Thymus (tissue), 11 donors: ENCODE results near the gene RSPH9. TPM values are rescaled to one million over a fixed set of nuclear protein-coding genes. Genes with fewer than 3 reads are reported as not detected.
A peak's percentile ranks its signal among the peaks of the same experiment; 100 is the strongest.

Source experiments
- DNase-seq, 9 donors: peaks; one replicate each; pipeline ENCODE4 v3.0.0-alpha.2; 2013; ENCODE audit warnings: low spot score in 9 of 9, low read depth in 6 of 9, missing footprints in 1 of 9
- H3K27ac ChIP-seq, 2 donors: one replicate each; pipeline ENCODE4 v1.5.1; 2013; ENCODE audit warnings: control low read depth in 1 of 2, low read depth in 1 of 2, low read length in 1 of 2, mild to moderate bottlenecking in 1 of 2, moderate library complexity in 1 of 2
- H3K27me3 ChIP-seq, 2 donors: one replicate each; pipeline ENCODE4 v1.5.1; 2013; ENCODE audit warnings: low read length in 1 of 2; ENCODE audit not compliant: control insufficient read depth in 2 of 2, insufficient read depth in 1 of 2
- H3K36me3 ChIP-seq, 2 donors: one replicate each; pipeline ENCODE4 v1.5.1; 2013; ENCODE audit warnings: low read length in 1 of 2, mild to moderate bottlenecking in 1 of 2, moderate library complexity in 1 of 2; ENCODE audit not compliant: control insufficient read depth in 2 of 2, insufficient read depth in 2 of 2
- H3K4me1 ChIP-seq, 2 donors: one replicate each; pipeline ENCODE4 v1.5.1; 2013; ENCODE audit warnings: low read length in 2 of 2; ENCODE audit not compliant: control insufficient read depth in 2 of 2, insufficient read depth in 2 of 2
- H3K4me3 ChIP-seq, 2 donors: one replicate each; pipeline ENCODE4 v1.5.1; 2013; ENCODE audit warnings: low read length in 2 of 2, control low read depth in 1 of 2, mild to moderate bottlenecking in 1 of 2
- H3K9me3 ChIP-seq, 2 donors: one replicate each; pipeline ENCODE4 v1.5.1; 2013; ENCODE audit warnings: low read length in 1 of 2, mild to moderate bottlenecking in 1 of 2; ENCODE audit not compliant: control insufficient read depth in 2 of 2, insufficient read depth in 1 of 2
- WGBS: extraction: QIAGEN DNeasy Blood & Tissue Kit; methylation state at CpG from one replicate; pipeline ENCODE4 v1.1.7; 2013; 5-methylcytosine and 5-hydroxymethylcytosine counted together
- polyA plus RNA-seq: library from polyadenylated mRNA; stranded (reverse); fragments of 200-250 nt; gene quantifications from one replicate; pipeline ENCODE4 v1.2.3, GENCODE V29; 2013
- total RNA-seq: library from RNA; stranded (reverse); fragments of 120-200 nt; gene quantifications from one replicate; pipeline ENCODE4 v1.2.4, GENCODE V29; 2013
- donor health status: healthy.

The RSPH9 gene
- total and polyA plus RNA-seq, 2 donors: 0.09 to 0.25 TPM

GRCh38 chr6:43669922-43670622 lies 25.2 kb downstream of the RSPH9 start:
- Histone ChIP-seq H3K36me3 (peaks cover 48 to 50% of the 10 kb centered on the region in 2 donors), H3K9me3 (no peaks in the 10 kb centered on the region), H3K27me3 (peaks cover 0 to 5% of the 10 kb centered on the region in 2 donors), H3K4me1 (peaks cover 4 to 32% of the 10 kb centered on the region in 2 donors), H3K4me3 (no peak overlapping the region), H3K27ac (peak overlapping the region in 1 of 2 donors; percentile 32)
- WGBS: 94% methylated on average over 6 of the region's 6 CpGs
- DNase-seq: peak in 1 of 9 donors; percentile 34

DNA sequence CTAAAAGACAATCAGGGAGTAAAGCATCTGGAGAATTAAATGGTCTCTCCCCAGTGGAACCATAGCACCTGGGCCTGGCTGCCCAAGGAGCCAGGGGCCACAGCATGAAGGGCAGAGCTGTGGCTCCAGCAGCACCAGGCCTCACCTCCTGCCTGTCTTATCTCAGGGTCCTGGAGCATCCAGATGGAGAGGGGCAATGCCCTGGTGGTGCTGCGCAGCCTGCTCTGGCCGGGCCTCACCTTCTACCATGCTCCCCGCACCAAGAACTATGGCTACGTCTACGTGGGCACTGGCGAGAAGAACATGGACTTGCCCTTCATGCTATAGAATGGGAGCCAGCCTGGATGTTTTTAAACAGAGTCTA lies 25.8 kb downstream of the RSPH9 start:
- H3K27me3 ChIP-seq: peaks cover 0 to 5% of the 10 kb centered on the region in 2 donors
- no peak overlapping the region for H3K27ac ChIP-seq
- peaks cover 4 to 32% of the 10 kb centered on the region in 2 donors for H3K4me1 ChIP-seq
- DNase-seq: no peak
- H3K36me3 ChIP-seq: peaks cover 53 to 55% of the 10 kb centered on the region in 2 donors
- WGBS: 99% methylated on average over 6 of the region's 6 CpGs
- no peaks in the 10 kb centered on the region for H3K9me3 ChIP-seq
- no peak overlapping the region for H3K4me3 ChIP-seq

DNA sequence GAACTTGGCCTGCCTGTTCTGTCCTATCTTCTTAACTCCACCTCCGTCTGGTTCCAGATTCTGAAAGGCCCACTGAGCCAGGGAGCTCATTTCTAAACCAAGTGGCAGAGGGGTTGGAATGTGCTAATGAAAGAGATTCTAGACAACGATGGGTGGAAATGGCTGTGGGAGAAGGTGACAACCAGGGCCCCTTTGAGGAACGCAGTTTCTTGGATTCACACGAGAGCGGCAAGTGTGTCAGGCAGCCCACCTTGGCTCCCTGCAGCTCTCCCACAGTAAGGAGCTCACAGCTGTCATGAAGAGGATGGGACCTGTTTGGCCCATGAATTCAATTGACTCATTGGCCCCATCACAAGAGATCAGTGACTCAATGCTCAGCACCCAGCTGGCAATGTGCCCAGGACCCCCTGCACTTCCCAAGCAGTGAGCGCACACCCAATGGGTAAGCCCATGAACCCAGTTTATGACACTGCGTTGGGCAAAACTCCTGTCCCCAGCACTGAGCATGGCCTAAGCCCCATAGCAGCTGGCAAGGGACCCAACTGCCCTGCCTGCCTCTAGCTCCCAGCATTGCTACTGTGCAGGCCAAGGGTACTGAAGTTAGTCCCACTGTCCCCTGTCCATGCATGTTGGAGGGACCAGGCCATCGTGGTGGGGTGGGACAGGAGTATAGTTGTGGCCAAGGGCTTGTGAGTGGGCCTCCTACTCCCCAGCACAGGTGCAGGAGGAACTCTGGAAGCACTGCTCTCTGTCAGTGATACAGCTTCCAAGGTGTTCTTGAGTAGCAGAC lies 26.4 kb downstream of the RSPH9 start:
- peaks cover 0 to 5% of the 10 kb centered on the region in 2 donors for H3K27me3 ChIP-seq
- H3K27ac ChIP-seq: peak overlapping the region in 1 of 2 donors; percentile 47
- no peak overlapping the region for H3K4me3 ChIP-seq
- 98% methylated on average over 8 of the region's 8 CpGs for WGBS
- peaks cover 54 to 61% of the 10 kb centered on the region in 2 donors for H3K36me3 ChIP-seq
- no peak for DNase-seq
- no peaks in the 10 kb centered on the region for H3K9me3 ChIP-seq
- H3K4me1 ChIP-seq: peaks cover 4 to 32% of the 10 kb centered on the region in 2 donors

GRCh38 chr6:43671801-43672690 lies 27.2 kb downstream of the RSPH9 start:
- no peak overlapping the region for H3K4me3 ChIP-seq
- peaks cover 63 to 69% of the 10 kb centered on the region in 2 donors for H3K36me3 ChIP-seq
- DNase-seq: no peak
- WGBS: 97% methylated on average over 16 of the region's 16 CpGs
- peaks cover 4 to 29% of the 10 kb centered on the region in 2 donors for H3K4me1 ChIP-seq
- H3K9me3 ChIP-seq: no peaks in the 10 kb centered on the region
- peak overlapping the region in 1 of 2 donors; percentile 47 for H3K27ac ChIP-seq
- H3K27me3 ChIP-seq: peaks cover 0 to 5% of the 10 kb centered on the region in 2 donors

DNA sequence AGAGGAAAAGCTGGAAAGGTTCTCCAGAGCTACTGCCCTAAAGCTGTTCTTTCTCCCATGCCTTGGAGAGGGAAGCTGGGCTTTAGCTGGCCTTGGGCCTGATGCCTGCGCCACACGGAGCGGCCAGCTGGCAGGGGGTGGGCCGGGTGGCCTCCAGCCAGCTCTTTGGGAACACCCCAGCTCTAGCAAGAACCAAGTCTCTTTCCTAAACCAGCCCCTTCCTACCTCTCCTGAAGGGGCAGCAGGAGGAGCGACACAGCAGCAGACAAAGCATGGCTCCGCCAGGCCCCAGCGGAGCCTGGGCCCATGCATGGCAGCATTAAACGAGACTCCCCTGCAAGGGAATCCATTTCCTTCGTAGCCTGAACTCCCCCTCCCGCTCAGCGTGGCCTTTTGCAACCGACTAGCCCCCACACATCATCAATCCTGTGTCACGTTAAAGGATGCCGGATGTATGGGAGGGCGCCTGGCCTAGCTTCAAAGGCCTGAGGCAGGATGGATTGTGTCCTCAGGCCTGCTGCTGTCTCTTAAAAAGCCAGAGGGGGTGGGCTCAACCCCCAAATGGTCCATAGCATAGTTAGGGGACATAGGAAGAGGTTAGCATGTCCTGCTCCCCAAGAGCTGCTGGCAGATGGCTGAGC lies 28.7 kb downstream of the RSPH9 start:
- Histone ChIP-seq H3K4me1 (peaks cover 0 to 14% of the 10 kb centered on the region in 2 donors), H3K36me3 (peaks cover 78 to 84% of the 10 kb centered on the region in 2 donors), H3K9me3 (no peaks in the 10 kb centered on the region), H3K27ac (no peak overlapping the region), H3K4me3 (no peak overlapping the region), H3K27me3 (no peaks in the 10 kb centered on the region)
- WGBS: 96% methylated on average over 15 of the region's 15 CpGs
- DNase-seq: no peak

DNA sequence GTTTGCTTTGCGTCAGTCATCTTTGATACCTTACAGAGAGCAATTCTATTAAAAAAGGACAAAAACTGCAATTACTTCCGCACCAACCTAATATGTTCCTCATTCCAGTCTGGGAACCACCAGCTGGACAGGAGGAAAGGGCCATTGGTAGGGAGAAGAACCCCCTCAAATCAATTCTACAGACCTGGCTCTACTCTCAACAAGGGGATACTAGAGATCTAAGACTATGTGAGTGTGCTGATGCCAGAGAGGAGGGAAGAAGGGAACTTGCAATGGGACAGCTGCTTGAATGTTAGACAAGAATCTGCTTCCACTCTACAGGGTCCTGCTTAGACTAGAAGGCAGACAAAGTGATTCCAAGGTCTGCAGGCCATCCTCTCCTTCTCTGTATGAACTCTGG lies 29.5 kb downstream of the RSPH9 start:
- Histone ChIP-seq H3K4me1 (peaks cover 0 to 12% of the 10 kb centered on the region in 2 donors), H3K27ac (no peak overlapping the region), H3K9me3 (no peaks in the 10 kb centered on the region), H3K27me3 (no peaks in the 10 kb centered on the region), H3K4me3 (no peak overlapping the region), H3K36me3 (peaks cover 76 to 85% of the 10 kb centered on the region in 2 donors)
- DNase-seq: no peak
- 99% methylated on average over 2 of the region's 2 CpGs for WGBS

DNA sequence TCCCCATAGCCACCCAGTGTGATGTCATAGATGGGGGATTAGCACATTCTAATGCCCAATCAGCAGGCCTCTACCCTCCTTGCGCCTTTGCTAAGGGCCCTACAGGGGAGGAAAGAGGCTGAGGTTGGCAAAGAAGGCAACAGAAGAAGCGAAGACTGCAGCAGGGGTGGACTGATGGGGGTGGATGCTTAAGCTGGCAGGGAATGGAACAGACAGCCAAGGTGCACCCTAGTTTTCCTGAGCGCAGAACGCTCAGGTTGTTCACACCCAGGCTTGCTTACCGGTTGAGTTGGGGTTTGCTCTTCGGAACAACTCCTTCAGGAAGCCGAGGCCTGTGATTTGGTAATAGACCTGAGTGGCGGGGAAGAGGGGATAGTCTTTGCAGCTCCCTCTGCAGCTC lies 30.1 kb downstream of the RSPH9 start:
- no peak for DNase-seq
- WGBS: 97% methylated on average over 8 of the region's 8 CpGs
- no peak overlapping the region for H3K27ac ChIP-seq

GRCh38 chr6:43676962-43677606 lies 32.2 kb downstream of the RSPH9 start:
- no peak for DNase-seq
- Histone ChIP-seq H3K27me3 (no peaks in the 10 kb centered on the region), H3K4me3 (no peak overlapping the region), H3K36me3 (peaks cover 77 to 89% of the 10 kb centered on the region in 2 donors), H3K4me1 (no peaks in the 10 kb centered on the region), H3K27ac (no peak overlapping the region), H3K9me3 (no peaks in the 10 kb centered on the region)
- 97% methylated on average over 7 of the region's 7 CpGs for WGBS

More for the DNA sequence above, 30.1 kb downstream of the RSPH9 start:
- no peak overlapping the region for H3K4me3 ChIP-seq
- no peaks in the 10 kb centered on the region for H3K27me3 ChIP-seq
- peaks cover 80 to 89% of the 10 kb centered on the region in 2 donors for H3K36me3 ChIP-seq
- no peaks in the 10 kb centered on the region for H3K9me3 ChIP-seq
- H3K4me1 ChIP-seq: peaks cover 0 to 9% of the 10 kb centered on the region in 2 donors
